Parathyroid adenoma (tissue), 2 donors: ENCODE measurements around the gene EPHB1.

Source experiments
- H2AFZ ChIP-seq: fragments of 300-600 bp; sonication (generic); one replicate; pipeline ENCODE4 v1.7.0; 2017; ENCODE audit warnings: antibody characterized with exemption, mild to moderate bottlenecking
- H3K27ac ChIP-seq: fragments of 300-600 bp; sonication (generic); one replicate; pipeline ENCODE4 v1.7.0; 2017
- H3K27me3 ChIP-seq: fragments of 300-600 bp; sonication (generic); one replicate; pipeline ENCODE4 v1.7.0; 2017; ENCODE audit warnings: low read length; ENCODE audit not compliant: control insufficient read depth, insufficient read depth
- H3K36me3 ChIP-seq: fragments of 300-600 bp; sonication (generic); one replicate; pipeline ENCODE4 v1.7.0; 2017; ENCODE audit warnings: low read length; ENCODE audit not compliant: control insufficient read depth, insufficient read depth
- H3K4me1 ChIP-seq: fragments of 300-600 bp; sonication (generic); one replicate; pipeline ENCODE4 v1.7.0; 2017; ENCODE audit warnings: control low read depth
- H3K4me2 ChIP-seq: fragments of 300-600 bp; sonication (generic); one replicate; pipeline ENCODE4 v1.7.0; 2017; ENCODE audit warnings: low read length
- H3K4me3 ChIP-seq: fragments of 300-600 bp; sonication (generic); one replicate; pipeline ENCODE4 v1.7.0; 2017; ENCODE audit warnings: low read depth, low read length
- H3K79me2 ChIP-seq: fragments of 300-600 bp; sonication (generic); one replicate; pipeline ENCODE4 v1.7.0; 2017; ENCODE audit warnings: control low read depth
- H3K9ac ChIP-seq: fragments of 300-600 bp; sonication (generic); one replicate; pipeline ENCODE4 v1.7.0; 2017; ENCODE audit warnings: mild to moderate bottlenecking
- H3K9me3 ChIP-seq: fragments of 300-600 bp; sonication (generic); one replicate; pipeline ENCODE4 v1.7.0; 2017; ENCODE audit warnings: low read length; ENCODE audit not compliant: control insufficient read depth
- TF ChIP-seq, protein P1 (sequence below): fragments of 300-600 bp; sonication (generic); IDR thresholded peaks from one replicate; pipeline ENCODE4 v1.7.0; 2017; ENCODE audit warnings: antibody characterized with exemption, mild to moderate bottlenecking
- donor health status: primary hyperparathyroidism.

EPHB1 gene

DNA sequence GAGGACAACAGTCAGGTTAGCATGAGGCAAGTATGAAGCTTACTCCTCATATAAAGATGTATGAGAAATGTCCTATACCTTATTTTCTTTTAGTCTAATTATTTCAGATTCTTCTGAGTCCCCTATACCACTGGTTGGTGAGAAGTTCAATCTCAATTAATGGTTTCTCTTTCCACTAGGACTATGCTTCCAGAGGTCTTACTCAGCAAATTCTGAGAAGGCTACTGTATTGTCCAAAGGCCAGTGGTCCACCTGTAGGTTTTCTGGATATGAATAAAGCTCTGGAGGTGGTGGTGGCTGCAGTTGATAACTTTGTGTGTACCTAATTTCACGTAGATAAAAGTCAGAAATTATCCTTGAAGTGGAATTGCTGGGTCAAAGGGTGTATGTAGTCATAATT is 149.4 kb downstream of the EPHB1 start:
- Histone ChIP-seq H2AFZ (no peak overlapping the region), H3K9me3 (no peaks in the 10 kb centered on the region), H3K4me2 (no peak overlapping the region), H3K79me2 (no peaks in the 10 kb centered on the region), H3K4me3 (no peak overlapping the region), H3K9ac (no peak overlapping the region), H3K36me3 (no peaks in the 10 kb centered on the region), H3K4me1 (no peaks in the 10 kb centered on the region), H3K27ac (no peak overlapping the region), H3K27me3 (no peaks in the 10 kb centered on the region)
- TF ChIP-seq, protein P1, sequence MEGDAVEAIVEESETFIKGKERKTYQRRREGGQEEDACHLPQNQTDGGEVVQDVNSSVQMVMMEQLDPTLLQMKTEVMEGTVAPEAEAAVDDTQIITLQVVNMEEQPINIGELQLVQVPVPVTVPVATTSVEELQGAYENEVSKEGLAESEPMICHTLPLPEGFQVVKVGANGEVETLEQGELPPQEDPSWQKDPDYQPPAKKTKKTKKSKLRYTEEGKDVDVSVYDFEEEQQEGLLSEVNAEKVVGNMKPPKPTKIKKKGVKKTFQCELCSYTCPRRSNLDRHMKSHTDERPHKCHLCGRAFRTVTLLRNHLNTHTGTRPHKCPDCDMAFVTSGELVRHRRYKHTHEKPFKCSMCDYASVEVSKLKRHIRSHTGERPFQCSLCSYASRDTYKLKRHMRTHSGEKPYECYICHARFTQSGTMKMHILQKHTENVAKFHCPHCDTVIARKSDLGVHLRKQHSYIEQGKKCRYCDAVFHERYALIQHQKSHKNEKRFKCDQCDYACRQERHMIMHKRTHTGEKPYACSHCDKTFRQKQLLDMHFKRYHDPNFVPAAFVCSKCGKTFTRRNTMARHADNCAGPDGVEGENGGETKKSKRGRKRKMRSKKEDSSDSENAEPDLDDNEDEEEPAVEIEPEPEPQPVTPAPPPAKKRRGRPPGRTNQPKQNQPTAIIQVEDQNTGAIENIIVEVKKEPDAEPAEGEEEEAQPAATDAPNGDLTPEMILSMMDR, result no peak

DNA sequence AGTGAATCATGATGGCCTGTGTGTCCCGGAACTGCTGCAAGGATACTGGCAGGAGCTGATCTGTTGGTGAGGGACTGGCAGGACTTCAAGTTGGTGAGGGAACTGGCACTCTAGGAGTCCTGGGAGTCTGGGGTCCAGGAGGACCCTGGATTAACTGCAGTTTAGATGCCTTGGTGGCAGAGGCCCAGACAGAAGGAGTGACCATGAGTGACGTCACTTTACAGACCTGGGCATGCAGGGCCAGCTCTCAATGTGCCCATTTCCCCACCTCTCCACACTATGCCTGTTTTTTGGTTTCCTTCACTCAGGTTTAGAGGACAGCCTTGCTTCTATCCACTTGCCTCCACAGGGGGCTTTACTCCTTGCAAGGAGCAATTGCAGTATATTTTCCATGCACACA is 154.1 kb downstream of the EPHB1 start:
- Histone ChIP-seq H3K9ac (no peak overlapping the region), H3K4me2 (no peak overlapping the region), H2AFZ (no peak overlapping the region), H3K79me2 (no peaks in the 10 kb centered on the region), H3K27ac (no peak overlapping the region), H3K27me3 (no peaks in the 10 kb centered on the region), H3K36me3 (no peaks in the 10 kb centered on the region), H3K9me3 (no peaks in the 10 kb centered on the region), H3K4me3 (no peak overlapping the region), H3K4me1 (no peaks in the 10 kb centered on the region)
- TF ChIP-seq, protein P1, result no peak

DNA sequence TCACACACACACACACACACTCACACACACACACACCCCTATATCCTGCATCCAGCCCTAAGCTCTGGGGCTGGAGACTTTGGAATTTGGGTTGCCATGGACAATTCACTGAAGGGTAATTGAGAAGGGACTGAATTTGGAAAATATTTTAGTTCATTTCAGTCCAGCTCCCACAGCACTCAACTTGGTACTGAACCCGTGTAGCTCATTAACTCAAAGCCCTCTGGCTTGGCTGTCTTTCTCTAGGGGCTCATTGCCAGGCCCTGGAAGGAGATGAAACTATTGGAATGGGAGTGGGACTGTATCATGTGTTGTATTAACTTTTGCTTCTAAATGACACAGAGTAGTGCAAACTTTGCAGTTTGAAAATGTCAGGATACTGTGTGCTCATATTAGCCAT is 157.3 kb downstream of the EPHB1 start:
- TF ChIP-seq, protein P1, result no peak
- Histone ChIP-seq H3K4me3 (no peak overlapping the region), H3K27ac (no peak overlapping the region), H3K9ac (no peak overlapping the region), H3K79me2 (no peaks in the 10 kb centered on the region), H3K27me3 (no peaks in the 10 kb centered on the region), H3K36me3 (no peaks in the 10 kb centered on the region), H2AFZ (no peak overlapping the region), H3K9me3 (no peaks in the 10 kb centered on the region), H3K4me2 (no peak overlapping the region), H3K4me1 (no peaks in the 10 kb centered on the region)

DNA sequence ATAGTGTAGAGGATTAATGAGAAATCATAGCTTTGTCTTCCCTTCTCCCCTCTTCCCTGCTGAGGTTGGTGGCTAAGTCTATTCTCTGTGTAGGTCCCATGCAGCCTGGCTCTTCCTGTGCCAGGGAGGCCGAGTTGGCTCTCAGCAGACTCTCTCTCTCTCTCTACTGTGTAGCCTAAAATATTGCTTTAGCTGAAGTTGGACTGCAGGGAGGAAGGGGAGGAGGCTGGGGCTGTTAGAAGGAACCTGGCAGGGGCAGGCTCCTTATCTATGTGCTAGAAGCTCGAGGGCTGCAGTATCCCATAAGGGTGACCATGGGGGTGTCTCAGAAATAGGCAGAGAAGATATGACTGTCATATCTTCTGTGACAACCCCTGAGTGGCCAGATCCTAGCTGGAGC is 160.8 kb downstream of the EPHB1 start:
- no peak overlapping the region for H3K27ac ChIP-seq
- TF ChIP-seq, protein P1, result no peak
- no peak overlapping the region for H3K4me2 ChIP-seq
- no peaks in the 10 kb centered on the region for H3K9me3 ChIP-seq
- H2AFZ ChIP-seq, result no peak overlapping the region
- H3K4me3 ChIP-seq, result no peak overlapping the region
- H3K79me2 ChIP-seq, result no peaks in the 10 kb centered on the region
- no peak overlapping the region for H3K9ac ChIP-seq
- no peaks in the 10 kb centered on the region for H3K27me3 ChIP-seq
- H3K36me3 ChIP-seq, result no peaks in the 10 kb centered on the region
- H3K4me1 ChIP-seq, result no peaks in the 10 kb centered on the region

DNA sequence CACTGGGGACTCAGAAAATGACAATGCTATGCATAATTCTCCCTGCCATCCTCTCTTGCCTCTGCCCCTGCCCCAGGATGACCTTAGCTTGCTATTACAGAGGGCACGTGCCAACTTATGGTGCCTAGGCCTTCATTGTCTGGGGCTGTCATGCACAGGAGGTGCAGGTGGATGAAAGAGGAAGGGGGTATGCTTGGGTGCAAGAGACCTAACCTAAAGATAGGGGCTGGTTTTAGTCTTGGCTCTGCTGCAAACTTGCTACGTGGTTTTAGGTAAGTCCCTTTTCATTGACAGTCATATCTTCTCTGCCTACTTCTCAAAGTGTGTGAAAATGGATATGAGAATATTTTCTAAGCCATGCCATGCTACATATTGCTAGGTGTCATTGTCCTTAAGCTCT is 161.3 kb downstream of the EPHB1 start:
- TF ChIP-seq, protein P1, result no peak
- H3K4me1 ChIP-seq, result no peaks in the 10 kb centered on the region
- H3K9ac ChIP-seq, result no peak overlapping the region
- no peaks in the 10 kb centered on the region for H3K79me2 ChIP-seq
- no peak overlapping the region for H3K4me2 ChIP-seq
- no peak overlapping the region for H2AFZ ChIP-seq
- H3K36me3 ChIP-seq, result no peaks in the 10 kb centered on the region
- H3K9me3 ChIP-seq, result no peaks in the 10 kb centered on the region
- H3K4me3 ChIP-seq, result no peak overlapping the region
- no peak overlapping the region for H3K27ac ChIP-seq
- H3K27me3 ChIP-seq, result no peaks in the 10 kb centered on the region
